DMS53 treated with DMSO at 0.1 percent for 48 hours (cell line): Measurements from ENCODE around the gene DSCAML1.

Source experiments
- DNase-seq: peaks from one replicate; lab custom pipeline; 2025; ENCODE audit not compliant: unreplicated experiment; lab: John Stamatoyannopoulos, UW

Gene DSCAML1

GRCh38 chr11:117563556-117563955 lies 233.5 kb downstream of the DSCAML1 start:
- no peak for DNase-seq

DNA sequence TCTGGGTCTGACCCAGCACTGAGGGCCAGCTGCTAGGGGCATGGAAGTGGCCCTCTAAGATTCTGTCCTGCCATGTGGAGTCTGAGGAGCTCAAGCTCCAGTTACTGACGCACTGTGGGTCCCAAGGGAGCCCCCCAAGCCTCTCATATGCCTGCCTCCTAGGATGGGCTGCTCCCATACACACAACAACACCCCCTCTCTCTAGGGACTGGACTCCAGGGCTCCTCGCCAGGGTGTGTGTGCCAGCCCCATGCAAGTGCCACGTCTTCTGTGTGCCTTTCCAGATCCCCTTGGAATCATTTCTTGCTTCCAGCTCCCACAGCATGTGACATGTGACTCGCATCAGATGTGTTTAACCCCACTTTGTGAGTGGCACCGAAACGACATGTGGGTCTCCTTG lies 234.9 kb downstream of the DSCAML1 start:
- DNase-seq, result no peak

- DNase-seq, result no peak
These were observed 236.1 kb downstream of the DSCAML1 start for GRCh38 chr11:117560780-117561530.

- no peak for DNase-seq
These were observed 237.3 kb downstream of the DSCAML1 start for GRCh38 chr11:117559698-117560097.

- no peak for DNase-seq
These were observed 239.7 kb downstream of the DSCAML1 start for GRCh38 chr11:117557361-117557760.

- DNase-seq, result no peak
These were observed 242.2 kb downstream of the DSCAML1 start for GRCh38 chr11:117554601-117555333.

- DNase-seq, result no peak
These were observed 244.4 kb downstream of the DSCAML1 start for GRCh38 chr11:117552626-117553025.

- DNase-seq, result no peak
These were observed 245.2 kb downstream of the DSCAML1 start for GRCh38 chr11:117551761-117552343.

DNA sequence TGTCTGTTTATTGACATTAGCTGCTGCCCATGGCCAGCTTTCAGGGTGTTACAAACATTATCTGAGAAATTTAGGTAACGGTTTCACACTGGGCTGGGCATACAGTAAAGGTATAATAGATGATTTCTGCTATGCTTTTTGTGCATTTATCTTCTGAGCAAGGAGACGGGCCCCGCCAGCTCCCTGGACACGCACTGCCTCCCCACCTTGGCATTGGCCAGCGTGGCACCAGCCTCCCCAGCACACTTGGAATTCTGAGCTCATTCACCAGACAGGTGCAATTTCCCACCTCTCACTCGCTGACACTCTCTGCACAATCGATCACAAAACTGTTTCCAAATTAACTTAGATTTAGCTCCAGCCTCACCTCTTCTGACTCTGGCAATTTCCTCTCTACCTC lies 246.6 kb downstream of the DSCAML1 start:
- no peak for DNase-seq

DNA sequence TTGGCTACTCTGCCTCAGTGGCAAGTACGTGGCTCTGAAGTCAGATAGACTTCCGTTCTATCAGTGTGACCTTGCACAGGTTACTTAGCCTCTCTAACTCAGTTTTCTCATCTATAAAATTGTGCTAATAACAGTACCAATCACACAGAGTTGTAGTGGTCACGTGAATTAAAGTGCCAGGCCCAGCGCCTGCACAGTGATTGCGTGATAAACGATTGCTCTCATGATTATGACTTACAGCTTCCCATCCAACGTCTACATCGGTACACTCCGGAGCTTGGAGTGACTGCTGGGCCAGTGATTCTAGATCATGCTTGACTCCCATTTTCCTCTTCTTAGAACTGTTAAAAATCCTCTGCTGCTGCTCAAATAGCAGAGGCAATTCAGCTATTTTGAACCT lies 247.6 kb downstream of the DSCAML1 start:
- no peak for DNase-seq

GRCh38 chr11:117548876-117549275 lies 248.1 kb downstream of the DSCAML1 start:
- no peak for DNase-seq

GRCh38 chr11:117547946-117548345 lies 249.1 kb downstream of the DSCAML1 start:
- no peak for DNase-seq

DNA sequence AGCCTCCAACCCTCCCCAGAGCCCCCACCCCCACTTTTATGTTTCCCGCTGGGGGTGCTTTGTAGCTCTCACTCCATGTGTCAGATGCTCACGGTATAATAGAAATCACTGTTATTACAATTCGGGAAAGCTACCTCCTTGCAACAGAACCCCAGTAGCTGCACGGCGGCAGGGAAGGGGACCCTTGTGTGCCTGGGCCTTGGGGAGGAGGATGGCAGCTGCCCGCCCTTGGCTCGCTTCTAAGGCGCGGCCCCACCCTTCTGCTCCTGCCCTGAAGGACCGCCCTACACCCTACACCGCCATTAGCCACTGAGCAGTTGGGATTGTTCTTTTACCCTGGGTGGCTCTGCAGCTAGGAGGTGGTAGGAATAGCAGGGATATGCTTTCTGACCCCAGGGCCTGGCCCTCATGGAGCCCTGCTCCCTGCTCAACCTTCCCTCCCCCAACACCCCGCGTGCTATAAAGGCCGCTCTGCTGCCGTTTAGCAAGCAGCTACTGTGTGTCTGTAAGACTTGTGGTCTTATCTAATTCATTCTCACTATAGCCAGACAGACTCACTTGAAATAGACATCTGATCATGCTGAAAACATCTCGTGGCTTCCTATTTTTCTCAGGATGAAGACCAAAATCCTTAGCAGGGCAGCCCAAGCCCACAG lies 249.7 kb downstream of the DSCAML1 start:
- no peak for DNase-seq

DNA sequence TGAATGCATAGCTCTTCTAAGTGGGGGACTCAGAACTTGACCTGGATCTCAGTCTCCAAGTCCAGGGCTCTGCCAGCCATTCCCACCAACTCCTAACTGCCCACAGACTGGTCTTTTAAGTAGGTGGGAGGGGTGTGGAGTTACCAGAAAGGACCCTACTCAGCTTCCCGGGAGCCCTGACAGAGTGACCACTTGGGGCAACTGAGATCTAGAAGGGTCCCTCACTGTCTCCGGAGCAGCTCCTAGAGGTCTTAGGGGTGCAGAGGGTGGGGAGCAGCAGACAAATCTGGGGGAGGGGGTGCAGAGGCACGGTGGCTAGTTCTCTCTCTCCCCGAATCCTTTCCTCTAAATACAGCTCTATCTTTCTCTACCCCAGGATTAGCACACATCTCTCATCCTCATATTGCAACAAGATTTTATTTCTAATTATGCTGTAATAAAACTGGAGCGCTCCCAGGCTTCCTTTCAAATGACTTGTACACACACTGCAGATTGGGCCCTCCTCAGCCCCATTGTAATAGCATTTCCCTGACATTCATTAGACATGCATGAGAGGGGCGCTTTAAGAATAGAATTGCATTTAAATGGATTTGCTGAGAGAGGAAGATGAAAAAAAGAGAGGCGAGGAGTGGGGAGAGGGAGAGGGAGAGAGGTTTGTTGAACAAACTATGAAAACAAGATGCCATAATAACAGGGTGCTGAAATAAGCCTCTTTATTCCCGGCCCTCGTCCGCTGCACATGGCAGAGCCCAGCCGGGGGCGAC lies 250.4 kb downstream of the DSCAML1 start:
- DNase-seq, result no peak

- no peak for DNase-seq
These were observed 251.3 kb downstream of the DSCAML1 start for GRCh38 chr11:117545706-117546105.

DNA sequence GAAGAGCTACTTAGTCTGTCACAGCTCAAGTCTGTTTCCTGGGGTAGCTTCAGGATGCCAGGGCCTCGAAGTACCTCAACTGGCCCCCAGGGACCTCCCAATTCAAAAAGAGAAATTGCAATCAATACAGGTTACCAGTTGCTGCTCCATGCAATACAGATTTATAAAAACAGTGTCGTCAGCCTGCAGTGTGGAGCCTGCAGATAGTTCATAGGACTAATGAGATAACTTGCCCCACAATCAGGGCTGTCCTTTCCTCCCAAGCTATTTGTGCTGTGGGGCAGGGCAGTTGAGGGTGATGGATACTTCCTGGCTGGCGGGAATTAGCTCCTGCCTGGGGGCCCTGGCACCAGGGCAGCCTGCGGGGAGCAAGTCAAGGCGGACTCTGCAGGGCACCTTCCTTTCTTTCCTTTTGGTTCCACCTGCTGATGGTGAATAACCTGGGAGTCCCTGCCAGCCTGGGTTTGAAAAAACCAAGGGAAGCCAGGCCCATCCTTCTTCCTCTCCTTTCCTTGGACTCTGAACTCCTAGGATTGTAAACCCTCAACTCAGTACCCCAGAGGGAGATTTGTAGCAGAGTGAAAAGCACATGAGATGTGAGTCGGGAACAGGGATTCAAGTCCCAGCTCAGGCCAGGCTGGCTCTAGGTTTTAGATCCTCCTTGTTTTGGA lies 252.8 kb downstream of the DSCAML1 start:
- no peak for DNase-seq

GRCh38 chr11:117541211-117541610 lies 255.8 kb downstream of the DSCAML1 start:
- no peak for DNase-seq

- DNase-seq, result no peak
These were observed 258.5 kb downstream of the DSCAML1 start for GRCh38 chr11:117538263-117539135.

- DNase-seq, result no peak
These were observed 261.1 kb downstream of the DSCAML1 start for GRCh38 chr11:117535850-117536411.
